ENCODE data around the gene ZBTB2. TPM values are rescaled to one million over a fixed set of nuclear protein-coding genes. Genes with fewer than 3 reads are reported as not detected.

ZBTB2 gene
- total and polyA plus RNA-seq, 7 donors, result 7.1 to 14.7 (median 9.5) TPM

- H3K36me3 ChIP-seq (ENCODE audit: insufficient read depth in 1 of 2, low read depth in 1 of 2), result peaks cover 13 to 67% of the 10 kb centered on the region in 2 donors
- H3K27ac ChIP-seq, result no peak overlapping the region
- no peaks in the 10 kb centered on the region for H3K9me3 ChIP-seq
- DNase-seq (no peak), ATAC-seq (no peak)
- 95 to 100% (median 99%) methylated on average over 3 of the region's 3 CpGs for WGBS, 3 donors
- TF ChIP-seq CTCF (IDR thresholded peaks at IDR 0.05), result no peak
- no peak overlapping the region for H3K4me3 ChIP-seq
- intact Hi-C loops (cut with DNase I), result no loop called here
- no peaks in the 10 kb centered on the region for H3K4me1 ChIP-seq
- no peaks in the 10 kb centered on the region for H3K27me3 ChIP-seq (ENCODE audit: insufficient read depth in 3 of 3, low read length in 2 of 3)
Measured at GRCh38 chr6:151414641-151415260, 23.4 kb upstream of the ZBTB2 start.

DNA sequence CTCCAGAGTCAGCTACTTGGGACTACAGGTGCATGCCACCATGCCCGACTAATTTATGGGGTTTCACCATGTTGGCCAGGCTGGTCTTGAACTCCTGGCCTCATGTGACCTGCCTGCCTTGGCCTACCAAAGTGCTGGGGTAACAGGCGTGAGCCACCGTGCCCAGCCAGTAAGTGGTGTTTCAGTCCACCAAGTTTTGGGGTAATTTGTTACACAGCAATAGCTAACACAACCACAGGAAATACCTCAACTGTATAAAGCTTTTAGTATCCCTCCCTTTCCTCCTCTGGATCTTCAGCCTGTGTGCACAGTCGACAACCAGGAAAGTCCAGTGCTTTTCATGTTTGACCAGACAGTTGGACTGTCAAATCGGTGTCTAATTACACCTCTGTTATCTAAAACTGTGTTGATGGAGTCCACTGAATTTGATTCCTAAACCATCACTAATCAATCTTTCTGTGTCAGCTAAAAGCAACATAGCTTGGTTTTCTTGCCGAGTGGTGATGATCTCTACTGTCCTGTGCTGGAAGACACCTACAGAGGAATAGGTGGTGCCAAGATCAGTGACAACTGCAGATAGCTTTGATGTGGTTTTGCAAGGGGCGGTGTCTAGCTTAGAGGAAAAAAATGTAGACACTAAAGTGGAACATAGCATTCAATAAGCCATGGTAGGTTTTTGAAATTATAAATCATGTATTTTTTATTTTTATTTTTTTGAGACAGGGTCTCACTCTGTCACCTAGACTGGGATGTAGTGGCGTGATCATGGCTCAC lies 22.2 kb upstream of the ZBTB2 start:
- WGBS, 3 donors, result 91 to 95% (median 92%) methylated on average over 8 of the region's 8 CpGs
- Histone ChIP-seq H3K27me3 (ENCODE audit: insufficient read depth in 3 of 3, low read length in 2 of 3) (no peaks in the 10 kb centered on the region), H3K27ac (no peak overlapping the region), H3K4me3 (no peak overlapping the region), H3K9me3 (no peaks in the 10 kb centered on the region), H3K36me3 (ENCODE audit: insufficient read depth in 1 of 2, low read depth in 1 of 2) (peaks cover 11 to 55% of the 10 kb centered on the region in 2 donors), H3K4me1 (peaks cover 3% of the 10 kb centered on the region)
- intact Hi-C loops (cut with DNase I), result no loop called here
- ATAC-seq (no peak), DNase-seq (no peak)
- TF ChIP-seq CTCF (IDR thresholded peaks at IDR 0.05), result no peak

DNA sequence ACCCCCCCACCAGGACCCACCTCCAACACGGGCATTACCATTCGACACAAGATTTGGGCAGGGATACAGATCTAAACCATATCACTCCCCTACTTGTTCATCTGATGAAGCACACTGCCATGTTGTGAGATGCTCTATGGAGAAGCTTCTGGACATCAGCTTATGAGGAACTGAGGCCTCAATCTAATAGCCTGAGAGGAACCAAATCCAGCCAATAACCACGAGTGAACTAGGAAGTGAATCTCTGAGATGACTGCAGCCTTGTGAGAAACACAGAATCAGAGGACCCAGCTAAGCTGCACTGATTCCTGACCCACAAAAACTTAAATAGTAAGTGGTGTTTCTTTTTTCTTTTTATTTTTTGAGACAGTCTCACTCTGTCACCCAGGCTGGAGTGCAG lies 21.6 kb upstream of the ZBTB2 start:
- Histone ChIP-seq H3K36me3 (ENCODE audit: insufficient read depth in 1 of 2, low read depth in 1 of 2) (peaks cover 11 to 50% of the 10 kb centered on the region in 2 donors), H3K9me3 (no peaks in the 10 kb centered on the region), H3K27me3 (ENCODE audit: insufficient read depth in 3 of 3, low read length in 2 of 3) (no peaks in the 10 kb centered on the region), H3K4me3 (no peak overlapping the region), H3K4me1 (peaks cover 3% of the 10 kb centered on the region), H3K27ac (no peak overlapping the region)
- TF ChIP-seq CTCF (IDR thresholded peaks at IDR 0.05), result no peak
- intact Hi-C loops (cut with DNase I), result no loop called here
- WGBS, 3 donors, result 91 to 97% (median 94%) methylated on average over 3 of the region's 3 CpGs
- ATAC-seq, result no peak
- DNase-seq, result no peak

DNA sequence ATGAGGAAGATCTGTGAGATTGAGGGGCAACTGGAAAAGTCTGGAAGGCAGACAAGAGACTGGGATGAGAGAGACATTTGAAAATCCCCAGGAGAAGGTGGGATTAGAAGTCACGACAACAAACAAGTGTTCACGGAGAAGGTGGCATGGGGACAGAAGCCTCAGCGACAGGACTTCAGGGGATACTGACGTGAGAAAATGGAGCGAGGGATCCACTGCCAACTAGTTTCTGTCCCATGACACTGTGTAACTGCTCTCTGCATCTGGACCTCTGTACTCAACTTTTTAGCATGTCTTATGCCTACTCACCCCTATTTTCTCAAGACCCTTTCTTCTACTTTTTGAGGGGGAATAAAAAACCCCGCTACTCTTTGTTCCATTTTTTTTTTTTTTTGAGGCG lies 18.3 kb upstream of the ZBTB2 start:
- 84 to 88% (median 85%) methylated on average over 7 of the region's 7 CpGs for WGBS, 3 donors
- H3K4me1 ChIP-seq, result peaks cover 3% of the 10 kb centered on the region
- no peak overlapping the region for H3K4me3 ChIP-seq
- H3K36me3 ChIP-seq (ENCODE audit: insufficient read depth in 1 of 2, low read depth in 1 of 2), result peaks cover 5 to 43% of the 10 kb centered on the region in 2 donors
- H3K9me3 ChIP-seq, result no peaks in the 10 kb centered on the region
- DNase-seq (no peak), ATAC-seq (no peak)
- no peak for TF ChIP-seq CTCF (IDR thresholded peaks at IDR 0.05)
- no peak overlapping the region for H3K27ac ChIP-seq
- intact Hi-C loops (cut with DNase I), result loop anchor here in 1 of 2 donors (5.0 kb wide), 1 partner anchor 38 kb away; no protein-coding TSS in a partner anchor
- no peaks in the 10 kb centered on the region for H3K27me3 ChIP-seq (ENCODE audit: insufficient read depth in 3 of 3, low read length in 2 of 3)
